MM.1S (cell line): ENCODE data around the gene SETDB2.

Experiments used
- DNase-seq: peaks from one replicate; pipeline ENCODE4 v3.0.0-alpha.2; 2015
- H2AFZ ChIP-seq: fragments of 300-600 bp; sonication (generic); 2 replicates; pipeline ENCODE4 v1.6.0; 2016; ENCODE audit warnings: antibody characterized with exemption, low read length
- H3F3A ChIP-seq: fragments of 300-600 bp; sonication (generic); 2 replicates; pipeline ENCODE4 v1.6.1; 2016; ENCODE audit warnings: mild to moderate bottlenecking, antibody characterized with exemption, low read length, moderate library complexity, mixed read lengths; ENCODE audit not compliant: insufficient read depth
- H3K27ac ChIP-seq: fragments of 300-600 bp; sonication (generic); 2 replicates; pipeline ENCODE4 v1.5.1; 2016; ENCODE audit warnings: mild to moderate bottlenecking, low read length
- H3K27me3 ChIP-seq: fragments of 300-600 bp; sonication (generic); replicated peaks from 2 replicates; pipeline ENCODE4 v1.6.0; 2016; ENCODE audit warnings: low read length; ENCODE audit not compliant: insufficient read depth
- H3K36me3 ChIP-seq: fragments of 300-600 bp; sonication (generic); replicated peaks from 2 replicates; pipeline ENCODE4 v1.6.1; 2016; ENCODE audit warnings: mild to moderate bottlenecking, low read length, mixed read lengths; ENCODE audit not compliant: insufficient read depth
- H3K4me1 ChIP-seq: fragments of 300-600 bp; sonication (generic); 2 replicates; pipeline ENCODE4 v1.6.1; 2016; ENCODE audit warnings: low read length, mixed read lengths
- H3K4me2 ChIP-seq: fragments of 300-600 bp; sonication (generic); 2 replicates; pipeline ENCODE4 v1.6.0; 2016; ENCODE audit warnings: low read depth, low read length
- H3K4me3 ChIP-seq: fragments of 300-600 bp; sonication (generic); 2 replicates; pipeline ENCODE4 v1.5.1; 2016; ENCODE audit warnings: low read length, mixed read lengths
- H3K79me2 ChIP-seq: fragments of 300-600 bp; sonication (generic); 2 replicates; pipeline ENCODE4 v1.6.1; 2016; ENCODE audit warnings: mixed run types, low read length, mixed read lengths
- H3K9ac ChIP-seq: fragments of 300-600 bp; sonication (generic); 2 replicates; pipeline ENCODE4 v1.6.1; 2016; ENCODE audit warnings: low read length, mixed read lengths
- H3K9me2 ChIP-seq: fragments of 300-600 bp; sonication (generic); replicated peaks from 2 replicates; pipeline ENCODE4 v1.6.1; 2016; ENCODE audit warnings: mild to moderate bottlenecking, low read length, mixed read lengths; ENCODE audit not compliant: insufficient read depth
- H3K9me3 ChIP-seq: fragments of 300-600 bp; sonication (generic); replicated peaks from 2 replicates; pipeline ENCODE4 v1.6.1; 2016; ENCODE audit warnings: mild to moderate bottlenecking, low read length, mixed read lengths; ENCODE audit not compliant: insufficient read depth
- H4K20me1 ChIP-seq: fragments of 300-600 bp; sonication (generic); 2 replicates; pipeline ENCODE4 v1.6.1; 2016; ENCODE audit warnings: mild to moderate bottlenecking, low read length, moderate library complexity, mixed read lengths; ENCODE audit not compliant: insufficient read depth
- CTCF ChIP-seq: fragments of 300-600 bp; sonication (generic); IDR thresholded peaks from 2 replicates; pipeline ENCODE4 v1.5.1; 2016; ENCODE audit warnings: antibody characterized with exemption, low read length, mixed read lengths
- EZH2 ChIP-seq: fragments of 300-600 bp; sonication (generic); optimal IDR thresholded peaks from 2 replicates; pipeline ENCODE3; 2017; ENCODE audit warnings: low read depth, mild to moderate bottlenecking, antibody characterized with exemption, low read length, mixed read lengths
- EZH2phosphoT487 ChIP-seq: fragments of 300-600 bp; sonication (generic); IDR thresholded peaks from 2 replicates; pipeline ENCODE4 v1.6.1; 2018; ENCODE audit warnings: antibody characterized with exemption, low read length

Gene SETDB2

DNA sequence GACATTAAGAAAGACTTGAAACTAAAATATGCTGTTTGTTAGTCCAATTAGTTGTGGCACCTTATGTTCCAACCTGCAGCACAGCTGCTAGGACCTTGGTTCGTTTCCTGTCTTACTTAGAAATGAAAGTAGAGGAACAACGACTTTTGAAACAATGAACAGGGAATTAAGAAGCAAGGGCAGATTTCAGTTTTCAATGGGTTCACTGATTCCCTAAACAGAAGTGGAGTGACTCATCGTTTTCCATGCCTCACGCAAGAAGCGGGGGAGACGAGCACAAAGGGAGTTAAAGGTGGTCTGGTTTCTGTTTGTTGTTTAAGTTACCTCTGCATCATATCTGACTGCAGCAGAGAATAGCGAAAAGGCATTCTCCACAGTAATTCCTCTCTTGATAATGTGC lies 96.5 kb downstream of the SETDB2 start:
- peak overlapping the region; percentile 38 for H3K4me2 ChIP-seq

DNA sequence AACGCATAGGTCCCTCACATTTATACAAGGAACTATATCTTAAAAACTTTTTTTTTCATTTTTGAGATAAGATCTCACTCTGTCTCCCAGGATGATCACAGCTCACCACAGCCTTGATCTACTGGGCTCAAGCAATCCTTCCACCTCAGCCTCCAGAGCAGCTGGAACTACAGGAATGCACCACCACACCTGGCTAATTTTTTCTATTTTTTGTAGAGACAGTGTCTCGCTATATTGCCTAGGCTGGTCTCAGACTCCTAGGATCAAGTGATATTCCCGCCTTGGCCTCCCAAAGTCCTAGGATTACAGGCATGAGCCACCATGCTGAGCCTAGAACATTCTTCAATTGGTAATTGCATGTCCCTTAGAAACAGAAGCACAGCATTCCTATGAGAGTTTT lies 99.6 kb downstream of the SETDB2 start:
- no peaks in the 10 kb centered on the region for H3K36me3 ChIP-seq

More for the DNA sequence above, 96.5 kb downstream of the SETDB2 start:
- Histone ChIP-seq H2AFZ (peak overlapping the region; percentile 76), H3K36me3 (no peaks in the 10 kb centered on the region), H3K9me2 (no peaks in the 10 kb centered on the region), H3K9me3 (no peaks in the 10 kb centered on the region), H3K27me3 (no peaks in the 10 kb centered on the region), H3K79me2 (no peaks in the 10 kb centered on the region), H3K27ac (peak overlapping the region; percentile 72), H3K4me3 (peak overlapping the region; percentile 58), H3K9ac (peak overlapping the region; percentile 61; the same call in 1 of the 2 replicates), H3F3A (peaks cover 12% of the 10 kb centered on the region), H3K4me1 (peaks cover 8% of the 10 kb centered on the region), H4K20me1 (no peaks in the 10 kb centered on the region)
- TF ChIP-seq EZH2 (no peak), EZH2phosphoT487 (no peak), CTCF (no peak)
- DNase-seq, result peak; percentile 65

More for the DNA sequence above, 99.6 kb downstream of the SETDB2 start:
- Histone ChIP-seq H3F3A (peaks cover 12% of the 10 kb centered on the region), H4K20me1 (no peaks in the 10 kb centered on the region), H3K9ac (no peak overlapping the region), H3K27ac (no peak overlapping the region), H3K9me3 (no peaks in the 10 kb centered on the region), H3K79me2 (no peaks in the 10 kb centered on the region), H3K9me2 (no peaks in the 10 kb centered on the region), H3K27me3 (no peaks in the 10 kb centered on the region), H3K4me3 (no peak overlapping the region), H3K4me2 (no peak overlapping the region), H2AFZ (no peak overlapping the region), H3K4me1 (peaks cover 8% of the 10 kb centered on the region)
- TF ChIP-seq CTCF (no peak), EZH2 (no peak), EZH2phosphoT487 (no peak)
- no peak for DNase-seq
